HFFc6 (cell line): ENCODE measurements around the gene MAP1B. TPM values are rescaled to one million over a fixed set of nuclear protein-coding genes. Genes with fewer than 3 reads are reported as not detected.
A peak's percentile ranks its signal among the peaks of the same experiment; 100 is the strongest.

Experiments
- DNase-seq: peaks from one replicate; pipeline ENCODE4 v3.0.0-alpha.2; 2018
- H3K27ac Mint-ChIP-seq: 2 replicates; pipeline ENCODE4 v1.8.0; 2020; ENCODE audit warnings: mild to moderate bottlenecking, mixed read lengths
- H3K27me3 Mint-ChIP-seq: 2 replicates; pipeline ENCODE4 v1.8.0; 2021; ENCODE audit warnings: mild to moderate bottlenecking, moderate library complexity, mixed read lengths; ENCODE audit not compliant: insufficient read depth
- H3K36me3 Mint-ChIP-seq: 2 replicates; pipeline ENCODE4 v1.8.0; 2021; ENCODE audit warnings: low read depth, mixed read lengths
- H3K4me1 Mint-ChIP-seq: 2 replicates; pipeline ENCODE4 v1.8.0; 2020; ENCODE audit warnings: low read depth, mixed read lengths
- H3K4me3 Mint-ChIP-seq: 2 replicates; pipeline ENCODE4 v1.8.0; 2020; ENCODE audit warnings: mild to moderate bottlenecking, moderate library complexity, mixed read lengths
- H3K9me3 Mint-ChIP-seq: 2 replicates; pipeline ENCODE4 v1.8.0; 2020; ENCODE audit warnings: mild to moderate bottlenecking, mixed read lengths
- CTCF ChIP-seq: fragments of 200-600 bp; sonication (generic); IDR thresholded peaks from 2 replicates; pipeline ENCODE4 v1.5.0; 2021; ENCODE audit warnings: antibody characterized with exemption, mild to moderate bottlenecking
- total RNA-seq, 6 experiments: library from RNA; stranded (reverse); fragmentation: NEBNext Ultra II Directional; extraction: Animal tissue kit (Norgen Biotek cat#: 25700); gene quantifications; 2 replicates in 1 of 6; 3 replicates in 5 of 6; pipeline ENCODE4 v1.2.3, GENCODE V29; 2021

Gene MAP1B
- total RNA-seq, 6 experiments from 2014 or later, result 164 to 272 (median 235) TPM

GRCh38 chr5:72140711-72141110 is 33.4 kb downstream of the MAP1B start:
- DNase-seq, result no peak
- no peak for TF ChIP-seq CTCF
- no peaks in the 10 kb centered on the region for H3K27me3 Mint-ChIP-seq
- H3K4me1 Mint-ChIP-seq, result peaks cover 97% of the 10 kb centered on the region
- H3K9me3 Mint-ChIP-seq, result no peaks in the 10 kb centered on the region
- peak overlapping the region; percentile 75 for H3K4me3 Mint-ChIP-seq
- peaks cover 51% of the 10 kb centered on the region for H3K36me3 Mint-ChIP-seq
- peak overlapping the region; percentile 92 for H3K27ac Mint-ChIP-seq

- Mint-ChIP-seq H3K27me3 (no peaks in the 10 kb centered on the region; the same call in 1 of the 2 replicates), H3K4me1 (peaks cover 97% of the 10 kb centered on the region), H3K9me3 (no peaks in the 10 kb centered on the region), H3K27ac (peak overlapping the region; percentile 92), H3K36me3 (peaks cover 53% of the 10 kb centered on the region), H3K4me3 (peak overlapping the region; percentile 75)
- DNase-seq, result peak; percentile 97
- TF ChIP-seq CTCF, result no peak
Observed at GRCh38 chr5:72141440-72142355, 34.4 kb downstream of the MAP1B start.

GRCh38 chr5:72144762-72145161 is 37.5 kb downstream of the MAP1B start:
- H3K36me3 Mint-ChIP-seq, result peaks cover 61% of the 10 kb centered on the region
- H3K4me3 Mint-ChIP-seq, result no peak overlapping the region
- H3K27ac Mint-ChIP-seq, result peak overlapping the region; percentile 27; the same call in 1 of the 2 replicates
- H3K4me1 Mint-ChIP-seq, result peaks cover 74% of the 10 kb centered on the region
- H3K9me3 Mint-ChIP-seq, result no peaks in the 10 kb centered on the region
- TF ChIP-seq CTCF, result no peak
- no peaks in the 10 kb centered on the region; the same call in 1 of the 2 replicates for H3K27me3 Mint-ChIP-seq
- DNase-seq, result no peak

- TF ChIP-seq CTCF, result no peak
- H3K4me3 Mint-ChIP-seq, result no peak overlapping the region
- H3K9me3 Mint-ChIP-seq, result no peaks in the 10 kb centered on the region
- H3K27ac Mint-ChIP-seq, result peak overlapping the region; percentile 34; the same call in 1 of the 2 replicates
- peaks cover 74% of the 10 kb centered on the region for H3K4me1 Mint-ChIP-seq
- peaks cover 60% of the 10 kb centered on the region for H3K36me3 Mint-ChIP-seq
- no peak for DNase-seq
- no peaks in the 10 kb centered on the region; the same call in 1 of the 2 replicates for H3K27me3 Mint-ChIP-seq
Observed at GRCh38 chr5:72145348-72145747, 38.1 kb downstream of the MAP1B start.

GRCh38 chr5:72146056-72146455 is 38.8 kb downstream of the MAP1B start:
- no peak for DNase-seq
- Mint-ChIP-seq H3K9me3 (no peaks in the 10 kb centered on the region), H3K27me3 (no peaks in the 10 kb centered on the region; the same call in 1 of the 2 replicates), H3K4me3 (peak overlapping the region; percentile 42; the same call in 1 of the 2 replicates), H3K27ac (peak overlapping the region; percentile 34), H3K4me1 (peaks cover 74% of the 10 kb centered on the region), H3K36me3 (peaks cover 60% of the 10 kb centered on the region)
- TF ChIP-seq CTCF, result no peak
